Mononuclear cell (primary cell): Measurements from ENCODE around the gene FN1. TPM values are rescaled to one million over a fixed set of nuclear protein-coding genes. Genes with fewer than 3 reads are reported as not detected.
A peak's percentile ranks its signal among the peaks of the same experiment; 100 is the strongest.
"Not testable (repeated sequence)": the region's sequence is repeated elsewhere in the genome, so short reads cannot be mapped to it uniquely, and the experiment has no call there.

Experiments
- H3K27me3 ChIP-seq: 2 replicates; pipeline ENCODE4 v1.6.0; 2011; ENCODE audit warnings: low read length, control low read depth; ENCODE audit not compliant: insufficient read depth
- H3K4me1 ChIP-seq: 2 replicates; pipeline ENCODE4 v1.5.1; 2011; ENCODE audit warnings: mild to moderate bottlenecking, low read length, control low read depth; ENCODE audit not compliant: insufficient read depth
- H3K4me3 ChIP-seq: 2 replicates; pipeline ENCODE4 v1.5.1; 2011; ENCODE audit warnings: mild to moderate bottlenecking, low read length, moderate library complexity
- H3K9me3 ChIP-seq: 2 replicates; pipeline ENCODE4 v1.5.1; 2011; ENCODE audit warnings: low read depth, mild to moderate bottlenecking, control low read depth, low read length
- total RNA-seq: library from RNA; depleted of rRNA; stranded (reverse); fragments of >200 nt; gene quantifications from one replicate; pipeline ENCODE4 v1.2.3, GENCODE V29; 2012

The FN1 gene
- total RNA-seq, 1 donor, result 4.6 TPM

DNA sequence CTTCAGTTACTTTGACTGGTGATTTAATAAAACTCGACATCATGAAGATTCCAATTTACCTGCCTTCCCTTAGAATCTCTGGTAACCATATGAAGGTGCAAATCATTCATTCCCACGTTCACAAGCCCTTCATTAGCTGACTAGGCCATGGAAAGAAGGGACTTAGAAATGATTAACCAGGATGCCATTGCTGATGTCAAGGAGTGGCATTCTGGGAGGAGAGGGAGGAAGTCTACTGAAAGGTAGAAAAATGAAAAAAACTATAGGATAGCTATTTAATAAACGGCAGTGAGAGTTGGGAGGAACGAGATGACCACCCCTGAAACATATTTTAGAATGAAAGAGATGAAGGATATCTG lies 122.6 kb downstream of the FN1 start:
- H3K4me1 ChIP-seq, result peaks cover 17% of the 10 kb centered on the region
- H3K4me3 ChIP-seq, result no peak overlapping the region
- no peaks in the 10 kb centered on the region for H3K27me3 ChIP-seq
- no peaks in the 10 kb centered on the region for H3K9me3 ChIP-seq

DNA sequence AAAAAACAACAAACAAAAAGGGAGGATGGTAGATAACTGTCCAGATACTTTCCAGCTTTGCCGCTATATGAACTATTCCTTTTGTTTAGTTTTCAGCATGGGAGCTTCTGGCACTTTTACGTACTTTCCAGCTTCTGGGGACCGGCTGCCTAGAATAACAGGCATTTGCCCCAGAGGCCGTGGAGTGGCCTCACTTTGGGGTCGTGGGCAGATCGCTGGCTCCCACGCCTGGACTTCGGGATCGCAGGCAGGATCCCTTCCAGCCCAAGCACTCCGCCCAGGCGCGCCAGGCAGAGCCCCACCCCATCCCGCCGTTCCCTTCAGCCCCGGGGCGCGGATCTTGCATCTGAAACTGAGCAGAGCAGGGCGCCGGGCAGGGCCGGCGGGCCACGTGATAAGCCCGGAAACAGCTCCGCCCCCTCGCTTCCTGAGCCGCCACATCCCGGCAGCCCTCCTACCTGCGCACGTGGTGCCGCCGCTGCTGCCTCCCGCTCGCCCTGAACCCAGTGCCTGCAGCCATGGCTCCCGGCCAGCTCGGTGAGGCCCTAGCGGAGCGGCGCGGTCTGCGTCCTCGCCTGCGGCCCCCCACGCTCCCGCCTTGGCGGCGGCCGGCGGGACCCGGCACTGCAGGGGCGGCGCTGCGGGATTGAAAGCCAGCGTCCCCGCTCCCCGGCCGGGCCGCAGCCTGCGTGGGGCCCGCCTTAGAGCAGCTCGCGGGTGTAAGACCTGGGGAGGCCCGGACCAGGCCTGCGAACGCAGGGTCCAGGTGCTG lies 124.1 kb downstream of the FN1 start, which contains the start of gene ATIC:
Gene ATIC, plus strand, starts transcription at position 435 of the 772 bp plus-strand sequence. Its CDS starts 84 bp downstream, at position 519.
- peak within 1 kb of the TSS; percentile 67 for H3K4me3 ChIP-seq

DNA sequence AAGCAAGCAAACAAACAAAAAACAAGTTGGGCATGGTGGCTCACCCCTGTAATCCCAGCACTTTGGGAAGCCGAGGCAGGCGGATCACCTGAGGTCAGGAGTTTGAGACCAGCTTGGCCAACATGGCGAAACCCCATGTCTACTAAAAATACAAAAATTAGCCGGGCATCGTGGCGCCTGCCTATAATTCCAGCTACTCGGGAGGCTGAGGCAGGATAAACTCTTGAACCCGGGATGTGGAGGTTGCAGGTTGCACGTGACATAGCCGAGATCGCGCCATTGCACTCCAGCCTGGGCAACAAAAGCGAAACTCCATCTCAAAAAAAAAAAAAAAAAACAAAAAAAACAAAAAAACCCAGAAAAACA lies 124.6 kb downstream of the FN1 start:
- H3K27me3 ChIP-seq, H3K9me3 ChIP-seq: not testable (repeated sequence)
- H3K4me3 ChIP-seq, result peak overlapping the region; percentile 67
- H3K4me1 ChIP-seq, result peaks cover 17% of the 10 kb centered on the region

More for the DNA sequence above, 124.1 kb downstream of the FN1 start, which contains the start of gene ATIC:
- Histone ChIP-seq H3K9me3 (no peaks in the 10 kb centered on the region), H3K4me1 (peaks cover 17% of the 10 kb centered on the region), H3K27me3 (no peaks in the 10 kb centered on the region)

Other genes starting within 250 kb of the FN1 start
- gene ATIC, start 124.0 kb downstream of the FN1 start, total RNA-seq, result 12.0 TPM